D721Med (cell line): ENCODE data around the gene EDDM13.
"Not testable (repeated sequence)": the region's sequence is repeated elsewhere in the genome, so short reads cannot be mapped to it uniquely, and the experiment has no call there.

Experiments used
- DNase-seq: peaks from one replicate; pipeline ENCODE4 v3.0.0; 2011; ENCODE audit warnings: low spot score; ENCODE audit not compliant: insufficient read length
- FAIRE-seq: peaks from 2 replicates; lab custom pipeline; 2011; peaks lifted over from hg19 to GRCh38; lab: Jason Lieb, UNC
- TF ChIP-seq, protein P1 (sequence below): IDR thresholded peaks from 2 replicates; pipeline ENCODE4 v1.5.1; 2012; ENCODE audit warnings: mild to moderate bottlenecking, control low read depth; ENCODE audit not compliant: insufficient read depth; ENCODE audit errors: missing control alignments

Gene EDDM13

GRCh38 chr19:56258272-56258671 lies 14.3 kb upstream of the EDDM13 start:
- no peak for FAIRE-seq

DNA sequence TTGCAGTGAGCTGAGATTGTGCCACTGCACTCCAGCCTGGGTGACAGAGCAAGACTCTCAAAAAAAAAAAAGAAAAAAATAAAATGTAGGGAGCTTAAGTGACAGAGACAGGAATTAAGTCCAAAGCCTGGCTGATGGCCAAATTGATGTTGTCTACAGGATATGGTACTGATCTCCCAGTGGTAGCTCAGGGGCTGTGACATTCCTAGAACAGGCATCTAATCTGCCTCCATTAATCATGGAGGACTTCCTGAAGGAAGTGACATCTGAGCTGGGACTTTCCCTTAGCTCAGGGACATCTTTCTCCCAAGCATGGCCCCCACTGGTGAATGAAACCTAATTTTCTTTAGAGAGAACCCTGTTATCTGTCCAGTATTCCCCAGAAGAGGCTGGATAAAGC lies 11.4 kb upstream of the EDDM13 start:
- TF ChIP-seq, protein P1, sequence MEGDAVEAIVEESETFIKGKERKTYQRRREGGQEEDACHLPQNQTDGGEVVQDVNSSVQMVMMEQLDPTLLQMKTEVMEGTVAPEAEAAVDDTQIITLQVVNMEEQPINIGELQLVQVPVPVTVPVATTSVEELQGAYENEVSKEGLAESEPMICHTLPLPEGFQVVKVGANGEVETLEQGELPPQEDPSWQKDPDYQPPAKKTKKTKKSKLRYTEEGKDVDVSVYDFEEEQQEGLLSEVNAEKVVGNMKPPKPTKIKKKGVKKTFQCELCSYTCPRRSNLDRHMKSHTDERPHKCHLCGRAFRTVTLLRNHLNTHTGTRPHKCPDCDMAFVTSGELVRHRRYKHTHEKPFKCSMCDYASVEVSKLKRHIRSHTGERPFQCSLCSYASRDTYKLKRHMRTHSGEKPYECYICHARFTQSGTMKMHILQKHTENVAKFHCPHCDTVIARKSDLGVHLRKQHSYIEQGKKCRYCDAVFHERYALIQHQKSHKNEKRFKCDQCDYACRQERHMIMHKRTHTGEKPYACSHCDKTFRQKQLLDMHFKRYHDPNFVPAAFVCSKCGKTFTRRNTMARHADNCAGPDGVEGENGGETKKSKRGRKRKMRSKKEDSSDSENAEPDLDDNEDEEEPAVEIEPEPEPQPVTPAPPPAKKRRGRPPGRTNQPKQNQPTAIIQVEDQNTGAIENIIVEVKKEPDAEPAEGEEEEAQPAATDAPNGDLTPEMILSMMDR = no peak
- FAIRE-seq (no peak), DNase-seq (no peak)

More at GRCh38 chr19:56258272-56258671, 14.3 kb upstream of the EDDM13 start:
- DNase-seq = no peak
- TF ChIP-seq, protein P1 = no peak

DNA sequence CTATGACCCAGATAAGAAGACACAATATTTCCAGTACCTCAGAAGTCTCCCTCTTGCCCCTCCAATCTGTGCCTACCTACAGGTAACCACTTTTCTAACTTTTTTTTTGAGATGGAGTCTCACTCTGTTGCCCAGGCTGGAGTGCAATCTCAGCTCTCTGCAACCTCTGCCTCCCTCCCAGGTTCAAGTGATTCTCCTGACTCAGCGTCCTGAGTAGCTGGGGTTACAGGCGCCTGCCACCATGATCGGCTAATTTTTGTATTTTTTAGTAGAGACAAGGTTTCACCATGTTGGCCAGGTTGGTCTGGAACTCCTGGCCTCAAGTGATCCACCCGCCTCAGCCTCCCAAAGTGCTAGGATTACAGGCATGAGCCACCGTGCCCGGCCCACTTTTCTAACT lies 10.6 kb upstream of the EDDM13 start:
- not testable (repeated sequence) for FAIRE-seq, DNase-seq

- TF ChIP-seq, protein P1 = no peak
- no peak for DNase-seq
- FAIRE-seq = no peak
These were observed 9.2 kb upstream of the EDDM13 start for GRCh38 chr19:56263319-56263718.

- no peak for DNase-seq
- TF ChIP-seq, protein P1 = no peak
- peak; percentile 82 for FAIRE-seq
These were observed 6.5 kb upstream of the EDDM13 start for GRCh38 chr19:56266051-56266450.

DNA sequence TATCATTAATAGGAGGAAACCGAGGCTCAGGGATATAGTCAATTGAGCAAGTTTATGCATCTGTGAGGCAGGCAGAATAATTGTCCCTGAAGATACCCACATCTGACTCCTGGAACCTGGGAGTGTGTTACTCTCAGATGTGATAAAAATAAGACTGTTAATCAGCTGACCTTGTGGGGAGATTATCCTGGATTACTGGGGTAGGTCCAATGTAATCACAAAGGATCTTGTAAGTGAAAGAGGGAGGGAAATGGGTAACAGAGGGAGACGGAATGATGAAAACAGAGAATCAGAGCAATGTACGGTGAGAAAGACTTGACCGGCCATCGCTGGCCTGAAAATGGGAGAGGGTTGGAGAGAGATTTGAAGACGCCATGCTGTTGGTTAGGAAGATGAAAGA lies 3.2 kb upstream of the EDDM13 start:
- FAIRE-seq (peak; percentile 93), DNase-seq (peak; percentile 61)
- TF ChIP-seq, protein P1 = no peak

DNA sequence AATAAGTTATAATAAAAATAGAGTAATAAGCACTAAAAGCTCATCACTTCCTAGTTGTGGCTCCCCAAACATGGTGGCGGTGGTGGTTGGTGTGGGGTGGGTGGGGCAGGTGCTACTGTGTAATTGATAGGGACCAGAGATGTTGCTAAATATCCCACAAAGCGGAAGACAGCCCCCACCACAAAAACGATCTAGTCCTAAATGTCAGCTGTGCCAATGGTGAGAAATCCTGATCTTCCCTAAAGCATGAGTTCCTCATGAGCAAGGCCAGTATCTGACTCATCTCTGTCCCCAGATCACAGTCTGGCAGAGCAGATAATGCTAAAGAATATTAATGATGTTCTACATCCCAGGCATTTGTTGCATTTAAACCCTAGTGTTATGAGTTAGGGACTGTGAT lies 1.9 kb upstream of the EDDM13 start:
- FAIRE-seq (no peak), DNase-seq (no peak)
- TF ChIP-seq, protein P1 = no peak

DNA sequence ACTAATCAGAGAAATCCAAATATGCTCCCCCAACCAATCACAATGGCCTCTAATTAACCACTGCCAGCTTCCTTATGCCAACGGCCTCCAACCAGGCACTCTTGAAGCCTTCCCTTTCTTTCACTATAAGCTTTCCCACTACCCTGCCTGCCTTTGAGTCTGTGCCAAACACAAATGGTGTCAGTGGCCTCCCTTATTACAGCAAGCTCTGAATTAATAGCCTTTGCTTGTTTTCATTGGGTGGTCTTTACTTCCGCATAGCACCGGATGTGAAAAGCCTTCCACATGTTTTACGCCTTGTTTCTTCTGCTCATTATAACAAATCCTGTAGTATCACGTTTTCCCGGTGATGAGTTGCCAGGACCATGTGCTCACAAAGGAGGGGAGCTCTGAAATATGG lies 1.4 kb upstream of the EDDM13 start:
- TF ChIP-seq, protein P1 = no peak
- FAIRE-seq (no peak), DNase-seq (no peak)
